Panc1 (cell line): Measurements from ENCODE around the gene TERB1. TPM values are rescaled to one million over a fixed set of nuclear protein-coding genes. Genes with fewer than 3 reads are reported as not detected.

Source experiments
- ATAC-seq: fragments of 200-7000 bp; cut with Tn5 transposase; 2 replicates; pipeline ENCODE4 v1.9.1; 2020; ENCODE audit warnings: mild to moderate bottlenecking, moderate library complexity
- BruUV-seq: library from RNA; stranded (reverse); fragments of 400-500 nt; replicated peaks from 2 replicates; lab custom pipeline; 2021; lab: Mats Ljungman, UMichigan
- CTCF ChIA-PET: fragments of 300-600 bp; sonication (Branson Sonifier 250); formaldehyde crosslinking; loops from one replicate; lab custom pipeline; 2022; ENCODE audit warnings: antibody characterized with exemption; lab: Charles Lee
- POLR2A ChIA-PET: fragments of 300-600 bp; sonication (Branson Sonifier 250); formaldehyde crosslinking; loops from one replicate; lab custom pipeline; 2022; ENCODE audit warnings: antibody characterized with exemption; lab: Charles Lee
- DNase-seq: peaks from one replicate; pipeline ENCODE4 v3.0.0-alpha.2; 2010; ENCODE audit warnings: low read depth, low spot score
- H3K27ac ChIP-seq: 2 replicates; pipeline ENCODE4 v1.5.1; 2011; ENCODE audit warnings: mild to moderate bottlenecking, low read length, inconsistent platforms
- H3K27me3 ChIP-seq: fragments of 200-500 bp; sonication (Bioruptor generic); 2 replicates; pipeline ENCODE4 v1.6.0; 2014; ENCODE audit warnings: low read length, inconsistent platforms; ENCODE audit not compliant: control insufficient read depth, insufficient read depth
- H3K36me3 ChIP-seq: fragments of 200-500 bp; sonication (Bioruptor generic); 2 replicates; pipeline ENCODE4 v1.5.1; 2014; ENCODE audit warnings: inconsistent platforms, mild to moderate bottlenecking, low read length, moderate library complexity; ENCODE audit not compliant: control insufficient read depth, insufficient read depth
- H3K4me1 ChIP-seq: 2 replicates; pipeline ENCODE4 v1.5.1; 2011; ENCODE audit warnings: inconsistent platforms, mild to moderate bottlenecking, low read length, moderate library complexity; ENCODE audit not compliant: control insufficient read depth, insufficient read depth
- H3K4me3 ChIP-seq, 2 experiments: 2 replicates each; pipeline ENCODE4 v1.5.1; 2011 to 2012; ENCODE audit warnings: low read depth in 2 of 2, low read length in 2 of 2, mild to moderate bottlenecking in 2 of 2, inconsistent platforms in 1 of 2, moderate library complexity in 1 of 2
- H3K9me3 ChIP-seq: fragments of 200-500 bp; sonication (Bioruptor generic); 2 replicates; pipeline ENCODE4 v1.5.1; 2014; ENCODE audit warnings: low read depth, mild to moderate bottlenecking, inconsistent platforms, low read length, moderate library complexity; ENCODE audit not compliant: control insufficient read depth, insufficient read depth
- CTCF ChIP-seq: fragments of 450-650 bp; IDR thresholded peaks from 2 replicates; pipeline ENCODE4 v1.5.1; 2017; ENCODE audit warnings: mild to moderate bottlenecking
- POLR2AphosphoS5 ChIP-seq: IDR thresholded peaks from 2 replicates; pipeline ENCODE4 v1.6.1; 2012; ENCODE audit warnings: mild to moderate bottlenecking, low read depth, low read length, moderate library complexity
- REST ChIP-seq, 2 experiments: IDR thresholded peaks; 2 replicates each; pipeline ENCODE4 v1.6.1; 2011 to 2012; ENCODE audit warnings: low read depth in 2 of 2, control low read depth in 1 of 2, low read length in 1 of 2, mild to moderate bottlenecking in 1 of 2, moderate library complexity in 1 of 2; ENCODE audit not compliant: insufficient read depth in 1 of 2
- SIN3A ChIP-seq: IDR thresholded peaks from 2 replicates; pipeline ENCODE4 v1.6.1; 2012; ENCODE audit warnings: low read depth, mild to moderate bottlenecking, low read length, moderate library complexity, borderline replicate concordance; ENCODE audit not compliant: insufficient read depth
- TCF7L2 ChIP-seq: IDR thresholded peaks from 2 replicates; pipeline ENCODE4 v1.6.1; 2011; ENCODE audit warnings: mild to moderate bottlenecking, low read depth, low read length, inconsistent platforms
- in situ Hi-C: cut with HindIII; loops from 2 replicates; pipeline ENCODE4 v1.10.0; 2016; ENCODE audit warnings: low sequenced_read_pairs, low pct_unique_long_range_greater_than_20kb
- intact Hi-C: fragments of 100-400 bp; cut with micrococcal nuclease; formaldehyde crosslinking; loops from one replicate; pipeline ENCODE4 v1.10.0; 2022; ENCODE audit not compliant: unreplicated experiment
- total RNA-seq: library from RNA; stranded (reverse); gene quantifications from one replicate; pipeline ENCODE4 v1.2.1, GENCODE V29; 2021; ENCODE audit not compliant: unreplicated experiment

Gene TERB1
- total RNA-seq, 1 experiment from 2014 or later = not detected

GRCh38 chr16:66843191-66843590 is 41.8 kb upstream of the TERB1 start:
- Histone ChIP-seq H3K27me3 (no peaks in the 10 kb centered on the region; the same call in 1 of the 2 replicates), H3K4me3 (no peak overlapping the region), H3K36me3 (no peaks in the 10 kb centered on the region), H3K4me1 (no peaks in the 10 kb centered on the region), H3K9me3 (no peaks in the 10 kb centered on the region), H3K27ac (no peak overlapping the region)
- ChIA-PET CTCF (interaction anchor here (1.5 kb wide), 1 partner anchor 25 kb away, joined by 6 read pairs; no protein-coding TSS in a partner anchor), POLR2A (no interaction called here)
- TF ChIP-seq SIN3A (no peak), CTCF (no peak), POLR2AphosphoS5 (no peak), TCF7L2 (no peak), REST (IDR thresholded peaks at IDR 0.05; ENCODE audit: insufficient read depth in 1 of 2, low read depth in 2 of 2, low read length in 1 of 2) (no peak)
- in situ Hi-C loops = no loop called here
- ATAC-seq = no peak
- no TSS peak for BruUV-seq
- intact Hi-C loops = no loop called here
- DNase-seq = no peak

GRCh38 chr16:66842765-66843164 is 41.4 kb upstream of the TERB1 start:
- POLR2A ChIA-PET = no interaction called here
- CTCF ChIA-PET = no interaction called here
- Histone ChIP-seq H3K4me3 (no peak overlapping the region), H3K27me3 (no peaks in the 10 kb centered on the region; the same call in 1 of the 2 replicates), H3K9me3 (no peaks in the 10 kb centered on the region), H3K27ac (no peak overlapping the region), H3K36me3 (no peaks in the 10 kb centered on the region), H3K4me1 (no peaks in the 10 kb centered on the region)
- intact Hi-C loops = no loop called here
- in situ Hi-C loops = no loop called here
- no peak for TF ChIP-seq REST (IDR thresholded peaks at IDR 0.05; ENCODE audit: insufficient read depth in 1 of 2, low read depth in 2 of 2, low read length in 1 of 2)
- TF ChIP-seq POLR2AphosphoS5 = no peak
- no peak for TF ChIP-seq SIN3A
- no peak for TF ChIP-seq TCF7L2
- TF ChIP-seq CTCF = no peak
- ATAC-seq (no peak), DNase-seq (no peak)
- no TSS peak for BruUV-seq
